Ammon's horn (tissue), 1 donor: ENCODE data around the gene ADAMTSL5.

Experiments
- DNase-seq: peaks from one replicate; pipeline ENCODE4 v3.0.0-alpha.2; 2016; ENCODE audit warnings: low spot score

Gene ADAMTSL5

DNA sequence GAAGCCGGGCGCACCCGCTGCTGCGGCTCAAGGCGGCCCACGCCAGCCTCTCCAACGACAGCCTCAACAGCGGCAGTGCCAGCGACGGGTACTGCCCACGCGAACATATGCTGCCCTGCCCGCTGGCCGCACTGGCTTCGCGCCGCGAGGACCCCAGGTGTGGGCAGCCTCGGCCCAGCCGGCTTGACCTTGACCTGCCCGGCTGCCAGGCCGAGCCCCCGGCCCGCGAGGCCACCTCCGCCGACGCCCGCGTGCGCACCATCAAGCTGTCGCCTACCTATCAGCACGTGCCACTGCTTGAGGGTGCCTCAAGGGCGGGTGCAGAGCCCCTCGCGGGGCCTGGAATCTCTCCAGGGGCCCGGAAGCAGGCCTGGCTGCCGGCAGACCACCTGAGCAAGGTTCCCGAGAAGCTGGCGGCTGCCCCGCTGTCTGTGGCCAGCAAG lies 46.8 kb downstream of the ADAMTSL5 start:
- no peak for DNase-seq

DNA sequence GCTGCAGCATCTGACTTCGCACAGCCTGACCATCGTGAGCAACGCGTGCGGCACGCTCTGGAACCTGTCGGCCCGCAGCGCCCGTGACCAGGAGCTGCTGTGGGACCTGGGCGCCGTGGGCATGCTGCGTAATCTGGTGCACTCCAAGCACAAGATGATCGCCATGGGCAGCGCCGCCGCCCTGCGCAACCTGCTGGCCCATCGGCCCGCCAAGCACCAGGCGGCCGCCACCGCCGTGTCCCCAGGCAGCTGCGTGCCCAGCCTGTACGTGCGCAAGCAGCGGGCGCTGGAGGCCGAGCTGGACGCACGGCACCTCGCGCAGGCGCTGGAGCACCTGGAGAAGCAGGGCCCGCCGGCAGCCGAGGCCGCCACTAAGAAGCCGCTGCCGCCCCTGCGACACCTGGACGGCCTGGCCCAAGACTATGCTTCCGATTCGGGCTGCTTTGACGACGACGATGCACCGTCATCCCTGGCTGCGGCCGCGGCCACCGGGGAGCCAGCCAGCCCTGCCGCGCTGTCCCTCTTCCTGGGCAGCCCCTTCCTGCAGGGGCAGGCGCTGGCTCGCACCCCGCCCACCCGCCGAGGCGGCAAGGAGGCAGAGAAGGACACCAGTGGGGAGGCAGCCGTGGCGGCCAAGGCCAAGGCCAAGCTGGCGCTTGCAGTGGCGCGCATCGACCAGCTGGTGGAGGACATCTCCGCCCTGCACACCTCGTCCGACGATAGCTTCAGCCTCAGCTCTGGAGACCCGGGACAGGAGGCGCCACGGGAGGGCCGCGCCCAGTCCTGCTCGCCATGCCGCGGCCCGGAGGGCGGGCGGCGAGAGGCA lies 47.4 kb downstream of the ADAMTSL5 start:
- no peak for DNase-seq

DNA sequence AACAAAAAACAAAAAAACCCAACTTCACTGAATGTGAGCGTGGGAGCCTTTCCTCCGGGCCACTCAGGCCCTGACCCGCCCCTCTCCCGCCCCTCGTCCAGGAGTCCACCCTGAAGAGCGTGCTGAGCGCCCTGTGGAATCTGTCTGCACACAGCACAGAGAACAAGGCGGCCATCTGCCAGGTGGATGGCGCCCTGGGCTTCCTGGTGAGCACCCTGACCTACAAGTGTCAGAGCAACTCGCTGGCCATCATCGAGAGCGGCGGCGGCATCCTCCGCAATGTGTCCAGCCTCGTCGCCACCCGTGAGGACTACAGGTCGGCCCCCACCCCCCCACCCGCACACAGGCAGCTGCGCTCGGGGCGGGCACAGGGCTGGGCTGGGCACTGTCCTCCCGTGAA lies 51.0 kb downstream of the ADAMTSL5 start:
- no peak for DNase-seq

DNA sequence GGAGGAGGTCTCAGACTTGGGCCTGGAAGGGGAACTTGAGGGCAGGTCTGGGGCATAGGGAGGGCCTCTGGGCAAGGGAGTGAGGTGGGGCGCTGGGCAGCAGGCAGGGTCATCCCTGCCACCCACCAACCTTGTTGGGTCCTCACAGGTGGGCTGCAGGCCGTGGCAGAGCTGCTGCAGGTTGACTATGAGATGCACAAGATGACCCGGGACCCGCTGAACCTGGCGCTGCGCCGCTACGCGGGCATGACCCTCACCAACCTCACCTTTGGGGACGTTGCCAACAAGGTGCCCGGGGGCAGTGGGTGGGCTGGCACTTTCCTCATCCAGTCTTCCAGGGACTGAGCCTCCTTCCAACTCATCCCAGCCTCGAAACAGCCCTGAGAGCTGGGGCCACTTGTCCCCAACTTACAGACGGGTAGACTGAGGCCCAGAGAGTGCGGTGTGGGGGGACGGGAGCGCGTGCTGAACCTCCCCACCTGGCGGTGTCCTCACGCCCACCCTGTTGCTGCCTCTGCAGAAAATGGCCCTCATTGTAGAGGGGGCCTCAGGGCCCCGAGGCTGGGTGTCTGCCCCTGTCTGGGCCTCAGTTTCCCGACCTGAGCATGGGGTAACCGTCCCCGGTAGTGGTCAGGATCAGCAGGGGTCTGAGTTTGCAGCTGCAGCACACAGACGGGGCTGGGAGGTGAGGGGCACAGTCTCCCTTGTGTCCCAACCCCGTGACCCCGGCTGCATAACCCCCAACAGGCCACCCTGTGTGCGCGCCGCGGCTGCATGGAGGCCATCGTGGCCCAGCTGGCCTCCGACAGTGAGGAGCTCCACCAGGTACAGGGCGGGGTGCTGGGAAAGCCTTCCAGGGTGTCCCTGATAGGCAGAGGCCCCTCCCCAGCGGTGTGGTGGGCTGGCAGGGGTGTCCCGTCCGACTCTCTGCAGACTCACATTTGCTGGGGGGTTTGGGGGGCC lies 52.5 kb downstream of the ADAMTSL5 start:
- DNase-seq: no peak

DNA sequence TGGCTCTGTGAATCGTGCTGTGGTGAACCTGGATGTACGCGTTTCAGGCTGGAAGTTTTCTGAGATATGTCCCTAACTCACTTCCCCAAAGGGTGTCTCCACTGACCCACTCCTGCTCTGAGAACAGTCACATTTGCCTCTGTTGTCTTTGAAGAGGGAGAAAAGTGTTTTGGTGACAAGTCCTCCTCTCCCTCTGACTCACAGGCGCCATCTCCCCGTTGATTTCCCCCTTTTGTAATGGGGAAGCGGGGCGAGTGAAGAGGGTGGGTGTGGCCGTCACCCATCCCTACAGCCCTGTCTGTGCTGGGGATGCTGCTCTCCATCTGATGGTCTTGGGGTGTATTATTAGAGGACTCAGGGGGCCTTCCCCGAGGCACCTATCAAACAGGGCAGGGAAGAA lies 53.3 kb downstream of the ADAMTSL5 start:
- DNase-seq: no peak

DNA sequence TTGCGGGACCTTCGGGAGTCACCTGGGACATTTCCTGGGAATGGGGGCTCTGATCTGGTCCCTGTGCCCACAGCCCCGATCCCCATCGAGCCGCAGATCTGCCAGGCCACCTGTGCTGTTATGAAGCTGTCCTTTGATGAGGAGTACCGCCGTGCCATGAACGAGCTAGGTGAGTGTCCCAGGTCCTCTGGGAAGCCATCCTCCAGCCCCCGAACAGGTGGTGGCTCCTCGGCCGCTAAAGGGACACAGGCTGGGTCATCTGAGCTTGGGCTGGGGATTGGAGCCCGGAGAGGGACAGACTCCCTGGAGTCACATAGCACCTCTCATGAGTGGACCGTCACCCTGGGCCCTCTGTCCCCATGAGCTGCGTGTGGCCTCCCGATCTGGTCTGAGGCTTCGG lies 54.9 kb downstream of the ADAMTSL5 start:
- no peak for DNase-seq

DNA sequence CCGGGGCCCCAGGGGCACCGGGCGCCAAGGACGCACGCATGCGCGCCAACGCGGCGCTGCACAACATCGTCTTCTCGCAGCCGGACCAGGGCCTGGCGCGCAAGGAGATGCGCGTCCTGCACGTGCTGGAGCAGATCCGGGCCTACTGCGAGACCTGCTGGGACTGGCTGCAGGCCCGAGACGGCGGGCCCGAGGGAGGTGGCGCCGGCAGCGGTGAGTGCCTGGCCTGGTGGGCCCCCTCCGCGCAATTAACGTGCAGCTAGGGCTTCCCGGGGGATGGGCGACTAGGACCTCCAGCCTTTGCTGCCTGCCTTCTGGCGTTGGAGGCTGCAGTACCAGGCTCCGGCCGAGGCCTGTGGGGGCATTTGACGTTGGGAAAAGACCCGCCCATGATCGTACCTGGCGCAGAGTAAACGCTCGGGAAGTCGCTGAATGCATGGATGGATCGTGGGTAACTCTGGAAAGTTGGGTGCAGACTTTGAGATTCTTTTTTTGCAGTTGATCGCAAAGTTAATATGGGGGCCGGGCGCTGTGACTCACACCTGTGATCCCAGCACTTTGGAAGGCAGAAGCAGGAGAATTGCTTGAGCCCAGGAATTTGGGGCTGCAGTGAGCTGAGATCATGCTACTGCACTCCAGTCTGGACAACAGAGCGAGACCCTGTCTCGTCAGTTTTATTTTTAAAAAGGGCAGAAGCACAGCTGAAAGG lies 55.6 kb downstream of the ADAMTSL5 start:
- no peak for DNase-seq

DNA sequence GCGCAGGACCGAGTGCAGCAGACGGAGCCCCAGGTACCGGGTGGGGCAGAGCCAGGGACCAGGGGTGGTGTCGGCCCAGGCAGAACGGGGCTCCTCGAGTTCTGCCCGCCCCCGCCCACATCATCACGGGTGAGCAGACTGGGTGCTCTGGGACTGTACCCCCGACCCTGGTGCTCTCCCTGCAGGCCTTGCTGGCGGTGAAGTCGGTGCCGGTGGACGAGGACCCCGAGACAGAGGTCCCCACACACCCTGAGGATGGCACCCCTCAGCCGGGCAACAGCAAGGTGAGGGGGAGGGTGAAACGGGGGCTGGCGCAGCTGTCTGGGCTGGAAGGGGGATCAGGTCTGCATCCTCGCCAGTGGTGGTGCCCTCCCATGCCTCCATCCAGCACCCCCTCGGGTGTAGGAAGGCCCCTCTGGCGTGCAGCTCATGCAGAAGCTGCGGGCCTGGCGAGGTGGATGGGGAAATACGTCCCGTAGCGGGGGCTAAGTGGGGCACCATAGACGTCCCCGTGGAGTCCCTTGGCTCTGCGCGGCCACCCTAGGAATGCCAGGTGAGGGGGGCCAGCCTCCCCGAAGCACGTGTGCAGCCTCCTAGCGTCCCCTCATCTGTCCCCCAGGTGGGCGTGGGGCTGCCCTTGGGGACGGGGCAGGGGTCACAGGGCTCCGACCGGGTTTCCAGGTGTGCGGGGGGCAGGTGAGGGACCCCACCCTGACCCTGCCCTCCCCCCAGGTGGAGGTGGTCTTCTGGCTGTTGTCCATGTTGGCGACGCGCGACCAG lies 56.5 kb downstream of the ADAMTSL5 start:
- DNase-seq: no peak

DNA sequence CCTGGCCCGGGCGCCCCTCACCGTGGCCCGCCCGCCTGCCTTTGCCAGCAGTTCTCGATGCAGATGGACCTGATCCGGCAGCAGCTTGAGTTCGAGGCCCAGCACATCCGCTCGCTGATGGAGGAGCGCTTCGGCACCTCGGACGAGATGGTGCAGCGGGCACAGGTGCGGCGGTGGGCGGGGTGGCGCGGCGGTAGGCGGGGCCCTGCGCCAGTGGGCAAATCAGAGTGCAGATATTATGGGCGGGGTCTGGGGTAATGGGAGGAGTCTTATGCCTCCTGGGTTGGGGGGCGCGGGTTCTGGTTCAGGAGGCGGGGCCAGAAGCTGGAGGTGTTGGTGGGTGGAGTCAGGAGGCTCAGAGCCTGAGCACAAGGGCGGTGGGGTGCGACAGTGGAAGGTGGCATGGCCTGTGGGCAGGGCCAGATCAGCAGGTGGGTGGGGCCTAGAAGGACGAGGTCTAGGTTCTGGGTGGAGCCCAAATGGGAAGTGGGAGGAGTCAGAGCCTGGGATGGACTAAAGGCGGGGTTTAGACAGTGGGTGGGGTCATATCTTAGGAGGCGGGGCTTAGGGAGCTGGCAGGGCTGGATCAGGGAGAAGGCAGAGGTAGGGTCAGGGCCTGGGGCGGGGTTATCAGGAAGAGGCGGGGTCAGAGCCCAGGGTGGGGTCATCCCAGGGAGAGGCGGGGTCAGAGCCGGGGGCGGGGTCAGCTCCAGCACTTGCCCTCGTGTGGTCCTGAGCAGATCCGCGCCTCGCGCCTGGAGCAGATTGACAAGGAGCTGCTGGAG lies 57.3 kb downstream of the ADAMTSL5 start:
- no peak for DNase-seq
